ENCODE measurements around the gene TLK1. TPM values are rescaled to one million over a fixed set of nuclear protein-coding genes. Genes with fewer than 3 reads are reported as not detected.

The TLK1 gene
- total and polyA plus RNA-seq, 4 experiments from 2014 or later = 19.2 to 152 (median 95.9) TPM

DNA sequence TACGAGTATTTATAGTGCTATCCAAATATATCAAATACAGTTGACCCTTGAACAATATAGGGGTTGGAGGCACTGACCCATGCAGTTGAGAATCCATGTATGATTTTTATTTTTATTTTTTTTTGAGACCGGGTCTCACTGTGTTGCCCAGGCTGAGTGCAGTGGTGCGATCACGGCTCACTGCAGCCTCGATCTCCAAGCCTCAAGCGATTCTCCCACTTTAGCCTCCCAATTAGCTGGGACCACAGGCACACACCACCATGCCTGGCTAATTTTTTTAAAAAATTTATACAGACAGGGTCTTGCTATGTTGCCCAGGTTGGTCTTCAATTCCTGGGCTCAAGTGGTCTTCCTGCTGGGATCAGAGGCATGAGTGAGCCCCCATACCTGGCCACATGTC lies 161.0 kb downstream of the TLK1 start:
- H3K4me3 ChIP-seq (ENCODE audit: low read length in 2 of 2) = no peak overlapping the region
- peaks cover 0 to 1% (median 0%) of the 10 kb centered on the region in 8 donors for H3K9me3 Mint-ChIP-seq
- no peaks in the 10 kb centered on the region for H3K4me1 ChIP-seq (ENCODE audit: insufficient read depth, low read length)
- H3K27me3 Mint-ChIP-seq = no peaks in the 10 kb centered on the region
- H3K36me3 Mint-ChIP-seq = peaks cover 45 to 63% of the 10 kb centered on the region in 2 donors
- ChIA-PET CTCF (ENCODE audit: partially characterized antibody) (no interaction called here), POLR2A (ENCODE audit: partially characterized antibody) (no interaction called here)
- H3K36me3 ChIP-seq (ENCODE audit: insufficient read depth, low read length) = peaks cover 19% of the 10 kb centered on the region
- DNase-seq = no peak
- intact Hi-C loops (cut with micrococcal nuclease) = no loop called here
- no peaks in the 10 kb centered on the region for H3K9me3 ChIP-seq (ENCODE audit: control insufficient read depth in 1 of 2, low read length in 2 of 2)
- no peak overlapping the region for H3K4me3 Mint-ChIP-seq
- no peak overlapping the region for H3K27ac ChIP-seq (ENCODE audit: low read depth, low read length)
- no peaks in the 10 kb centered on the region for H3K27me3 ChIP-seq (ENCODE audit: insufficient read depth, low read length)
- H3K4me1 Mint-ChIP-seq = peaks cover 0 to 6% (median 1%) of the 10 kb centered on the region in 4 donors
- H3K27ac Mint-ChIP-seq = no peak overlapping the region

DNA sequence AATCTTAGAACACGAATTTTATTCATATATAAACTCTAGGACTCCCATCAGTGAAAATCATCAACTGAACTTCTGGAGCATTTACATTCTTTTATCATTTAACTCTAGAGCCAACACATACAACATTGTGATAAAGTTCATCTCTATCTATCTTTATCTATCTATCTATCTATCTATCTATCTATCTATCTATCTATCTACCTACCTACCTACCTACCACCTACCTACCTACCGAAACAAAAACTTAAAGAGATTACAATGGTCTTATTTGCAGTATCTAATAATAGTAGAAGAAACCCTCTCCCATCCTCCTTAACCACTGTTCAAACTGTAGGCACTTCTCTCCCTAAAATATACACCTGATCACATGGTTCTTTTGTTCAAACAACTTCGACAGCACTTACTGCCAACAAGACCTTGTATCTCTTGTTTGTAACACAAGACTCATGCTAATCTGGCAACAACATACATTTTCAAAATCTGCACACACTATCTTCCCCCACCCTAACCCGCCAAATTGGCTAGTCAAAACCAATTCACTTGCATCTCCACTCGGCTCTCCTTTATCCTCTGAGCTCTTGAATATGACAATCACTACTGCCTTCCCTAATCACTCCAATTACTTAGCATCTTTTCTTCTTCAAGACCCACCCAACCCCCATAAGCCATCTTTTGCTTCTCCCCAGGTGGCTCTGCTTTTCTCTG lies 162.6 kb downstream of the TLK1 start:
- CTCF ChIA-PET (ENCODE audit: partially characterized antibody) = no interaction called here
- intact Hi-C loops (cut with micrococcal nuclease) = no loop called here
- no peaks in the 10 kb centered on the region for H3K4me1 ChIP-seq (ENCODE audit: insufficient read depth, low read length)

DNA sequence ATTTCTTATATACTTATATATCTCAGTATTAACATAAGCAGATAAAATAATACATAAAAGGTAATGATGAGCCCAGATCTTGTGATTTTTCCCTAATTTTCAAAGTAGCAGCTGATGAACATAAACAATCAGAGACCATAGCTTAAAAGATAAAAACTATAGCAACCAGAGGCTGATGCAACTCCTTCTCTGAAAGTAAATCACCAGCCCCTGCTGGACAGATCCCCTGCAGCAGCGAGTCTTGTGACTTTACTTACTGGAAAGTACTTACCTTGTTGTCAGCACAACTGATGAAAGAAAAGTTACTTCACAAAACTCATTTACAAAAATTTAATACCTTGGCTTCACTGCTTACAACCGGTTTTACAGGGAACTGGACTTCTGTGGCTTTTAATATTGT lies 164.4 kb downstream of the TLK1 start:
- ChIA-PET POLR2A (ENCODE audit: partially characterized antibody) (no interaction called here), CTCF (ENCODE audit: partially characterized antibody) (no interaction called here)
- H3K4me1 ChIP-seq (ENCODE audit: insufficient read depth, low read length) = no peaks in the 10 kb centered on the region
- no peaks in the 10 kb centered on the region for H3K9me3 ChIP-seq (ENCODE audit: control insufficient read depth in 1 of 2, low read length in 2 of 2)
- no peaks in the 10 kb centered on the region for H3K27me3 Mint-ChIP-seq
- peaks cover 56 to 74% of the 10 kb centered on the region in 2 donors for H3K36me3 Mint-ChIP-seq
- H3K27ac Mint-ChIP-seq = no peak overlapping the region
- H3K27me3 ChIP-seq (ENCODE audit: insufficient read depth, low read length) = no peaks in the 10 kb centered on the region
- H3K9me3 Mint-ChIP-seq = peaks cover 0 to 1% (median 0%) of the 10 kb centered on the region in 8 donors
- no peak overlapping the region for H3K4me3 ChIP-seq (ENCODE audit: low read length in 2 of 2)
- no peak overlapping the region for H3K27ac ChIP-seq (ENCODE audit: low read depth, low read length)
- H3K4me3 Mint-ChIP-seq = no peak overlapping the region
- DNase-seq = no peak
- H3K4me1 Mint-ChIP-seq = peaks cover 0 to 6% (median 2%) of the 10 kb centered on the region in 4 donors
- intact Hi-C loops (cut with micrococcal nuclease) = no loop called here
- peaks cover 30% of the 10 kb centered on the region for H3K36me3 ChIP-seq (ENCODE audit: insufficient read depth, low read length)

More for the DNA sequence above, 162.6 kb downstream of the TLK1 start:
- Mint-ChIP-seq H3K27me3 (no peaks in the 10 kb centered on the region), H3K4me3 (no peak overlapping the region), H3K4me1 (peaks cover 0 to 6% (median 0%) of the 10 kb centered on the region in 4 donors), H3K36me3 (peaks cover 50 to 64% of the 10 kb centered on the region in 2 donors), H3K9me3 (peaks cover 0 to 1% (median 0%) of the 10 kb centered on the region in 8 donors), H3K27ac (peak overlapping the region in 4 of 7 donors; percentile 3 to 79 (median 36))
- H3K9me3 ChIP-seq (ENCODE audit: control insufficient read depth in 1 of 2, low read length in 2 of 2) = no peaks in the 10 kb centered on the region
- no peaks in the 10 kb centered on the region for H3K27me3 ChIP-seq (ENCODE audit: insufficient read depth, low read length)
- peaks cover 25% of the 10 kb centered on the region for H3K36me3 ChIP-seq (ENCODE audit: insufficient read depth, low read length)
- no peak overlapping the region for H3K27ac ChIP-seq (ENCODE audit: low read depth, low read length)
- no peak for DNase-seq
- H3K4me3 ChIP-seq (ENCODE audit: low read length in 2 of 2) = no peak overlapping the region
- POLR2A ChIA-PET (ENCODE audit: partially characterized antibody) = no interaction called here

DNA sequence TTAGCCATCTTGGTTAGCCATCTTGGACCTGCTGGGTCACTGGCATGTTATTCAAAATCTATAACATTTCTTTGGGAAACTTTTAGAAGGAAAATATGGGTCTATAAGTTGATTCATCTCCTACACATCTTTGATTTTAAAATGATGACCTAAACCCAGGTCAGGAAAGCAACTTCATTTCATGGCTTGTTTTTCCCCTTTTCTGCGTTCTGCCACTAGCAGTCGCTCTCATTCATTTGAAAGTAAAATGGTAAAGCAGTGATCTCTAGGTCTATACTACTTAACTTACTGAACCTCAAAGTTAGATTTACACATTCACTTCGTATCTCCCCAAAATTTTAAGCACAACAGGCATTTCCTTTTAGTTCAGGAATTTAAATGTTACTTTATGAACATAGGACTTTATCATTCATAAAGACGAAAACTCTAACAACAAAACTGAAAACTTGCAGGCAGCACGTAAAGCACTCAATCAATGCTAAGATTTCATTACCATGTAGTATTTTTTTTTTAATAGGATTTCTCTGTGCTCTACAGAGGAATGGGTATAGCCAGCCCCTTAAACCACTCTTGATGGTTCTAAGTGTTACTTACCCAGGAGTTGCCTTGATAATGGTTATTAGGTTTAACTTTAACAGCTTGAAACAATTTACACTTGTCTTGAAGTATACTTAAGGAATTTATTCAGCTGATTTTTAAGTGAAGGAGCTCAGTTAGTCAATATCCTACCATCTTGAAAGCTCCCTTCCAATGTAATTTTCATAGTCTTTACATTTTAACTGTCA lies 169.1 kb downstream of the TLK1 start:
- intact Hi-C loops (cut with micrococcal nuclease) = loop anchor here (5.0 kb wide), 2 partner anchors 46 to 96 kb away; no protein-coding TSS in a partner anchor
- no peak for DNase-seq
- H3K27ac Mint-ChIP-seq = peak overlapping the region in 1 of 7 donors; percentile 30
- H3K4me3 Mint-ChIP-seq = no peak overlapping the region
- H3K36me3 Mint-ChIP-seq = peaks cover 33 to 53% of the 10 kb centered on the region in 2 donors
- H3K9me3 ChIP-seq (ENCODE audit: control insufficient read depth in 1 of 2, low read length in 2 of 2) = no peaks in the 10 kb centered on the region
- H3K4me1 Mint-ChIP-seq = peaks cover 0 to 4% (median 2%) of the 10 kb centered on the region in 4 donors
- ChIA-PET POLR2A (ENCODE audit: partially characterized antibody) (no interaction called here), CTCF (ENCODE audit: partially characterized antibody) (interaction anchor here (1.0 to 1.4 kb wide), 2 partner anchors 19 to 425 kb away, joined by 3 to 4 read pairs; no protein-coding TSS in a partner anchor)
- no peak overlapping the region for H3K4me3 ChIP-seq (ENCODE audit: low read length in 2 of 2)
- no peaks in the 10 kb centered on the region for H3K27me3 Mint-ChIP-seq
- H3K9me3 Mint-ChIP-seq = no peaks in the 10 kb centered on the region
- H3K27me3 ChIP-seq (ENCODE audit: insufficient read depth, low read length) = no peaks in the 10 kb centered on the region
- peaks cover 21% of the 10 kb centered on the region for H3K36me3 ChIP-seq (ENCODE audit: insufficient read depth, low read length)
- H3K27ac ChIP-seq (ENCODE audit: low read depth, low read length) = no peak overlapping the region
- no peaks in the 10 kb centered on the region for H3K4me1 ChIP-seq (ENCODE audit: insufficient read depth, low read length)

DNA sequence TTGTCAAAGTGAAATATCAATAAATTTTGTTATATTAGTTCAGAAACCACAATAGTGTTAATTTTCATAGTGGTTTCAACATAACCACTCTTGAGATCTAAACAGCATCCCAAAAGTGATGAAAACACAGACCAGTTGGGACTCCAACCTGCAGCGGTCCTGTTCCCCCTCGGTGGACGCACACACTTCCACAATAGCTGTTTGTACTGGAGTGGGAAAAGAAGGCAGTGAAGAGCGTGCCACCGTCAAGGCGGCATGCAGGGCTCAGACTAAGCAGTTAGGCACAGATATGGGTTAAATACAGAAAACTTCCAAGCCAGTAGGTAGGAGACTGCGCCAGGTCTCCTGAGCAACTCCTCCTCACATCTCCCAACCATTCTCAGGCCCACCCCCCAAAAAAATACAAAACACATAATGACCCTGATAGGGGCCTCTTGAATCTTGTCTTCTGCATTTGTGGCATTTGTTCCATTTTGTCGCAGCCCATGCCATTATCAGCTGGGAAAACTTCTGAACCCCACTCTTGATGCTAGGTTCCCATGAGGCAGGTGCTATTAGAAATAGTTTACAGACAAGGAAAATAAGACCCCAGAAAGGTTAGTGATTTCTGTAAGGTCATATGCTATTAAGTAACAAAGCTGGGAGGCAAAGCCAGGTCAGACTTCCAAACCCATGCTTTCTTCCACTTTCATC lies 174.0 kb downstream of the TLK1 start:
- ChIA-PET POLR2A (ENCODE audit: partially characterized antibody) (no interaction called here), CTCF (ENCODE audit: partially characterized antibody) (interaction anchor here (0.6 to 0.7 kb wide), 2 partner anchors 33 to 172 kb away, joined by 3 read pairs; no protein-coding TSS in a partner anchor)
- no peaks in the 10 kb centered on the region for H3K9me3 ChIP-seq (ENCODE audit: control insufficient read depth in 1 of 2, low read length in 2 of 2)
- no peak overlapping the region for H3K27ac ChIP-seq (ENCODE audit: low read depth, low read length)
- intact Hi-C loops (cut with micrococcal nuclease) = no loop called here
- H3K36me3 ChIP-seq (ENCODE audit: insufficient read depth, low read length) = no peaks in the 10 kb centered on the region
- Mint-ChIP-seq H3K9me3 (no peaks in the 10 kb centered on the region), H3K4me3 (no peak overlapping the region), H3K27me3 (no peaks in the 10 kb centered on the region), H3K27ac (peak overlapping the region in 2 of 7 donors; percentile 17 to 70), H3K36me3 (peaks cover 11 to 16% of the 10 kb centered on the region in 2 donors), H3K4me1 (peaks cover 0 to 9% (median 4%) of the 10 kb centered on the region in 4 donors)
- H3K4me3 ChIP-seq (ENCODE audit: low read length in 2 of 2) = no peak overlapping the region
- no peak for DNase-seq
- H3K27me3 ChIP-seq (ENCODE audit: insufficient read depth, low read length) = no peaks in the 10 kb centered on the region
- H3K4me1 ChIP-seq (ENCODE audit: insufficient read depth, low read length) = no peaks in the 10 kb centered on the region

DNA sequence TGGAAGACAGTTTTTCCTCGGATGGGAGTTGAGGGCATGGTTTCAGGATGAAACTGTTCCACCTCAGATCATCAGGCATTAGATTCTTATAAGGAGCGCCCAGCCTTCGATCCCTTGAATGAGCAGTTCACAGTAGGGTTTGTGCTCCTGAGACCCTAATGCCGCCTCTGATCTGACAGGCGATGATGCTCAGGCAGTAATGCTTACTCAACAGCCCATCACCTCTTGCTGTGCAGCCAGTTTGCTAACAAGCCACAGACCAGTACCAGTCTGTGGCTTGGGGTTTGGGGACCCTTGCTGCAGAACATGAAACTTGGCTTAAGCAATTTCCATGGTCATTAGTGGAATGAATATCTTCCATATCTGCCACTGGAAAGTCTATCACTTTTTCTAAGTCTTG lies 175.3 kb downstream of the TLK1 start:
- no peak overlapping the region for H3K4me3 ChIP-seq (ENCODE audit: low read length in 2 of 2)
- no peak overlapping the region for H3K27ac Mint-ChIP-seq
- ChIA-PET CTCF (ENCODE audit: partially characterized antibody) (interaction anchor here (1.3 to 2.0 kb wide), 3 partner anchors 11 to 101 kb away, joined by 4 to 8 read pairs (median 4); partner anchors contain the start of gene GORASP2), POLR2A (ENCODE audit: partially characterized antibody) (no interaction called here)
- H3K27me3 Mint-ChIP-seq = no peaks in the 10 kb centered on the region
- no peak overlapping the region for H3K27ac ChIP-seq (ENCODE audit: low read depth, low read length)
- H3K9me3 Mint-ChIP-seq = peaks cover 0 to 1% (median 0%) of the 10 kb centered on the region in 8 donors
- no peak overlapping the region for H3K4me3 Mint-ChIP-seq
- no peaks in the 10 kb centered on the region for H3K27me3 ChIP-seq (ENCODE audit: insufficient read depth, low read length)
- DNase-seq = no peak
- no peaks in the 10 kb centered on the region for H3K4me1 ChIP-seq (ENCODE audit: insufficient read depth, low read length)
- H3K36me3 Mint-ChIP-seq = peaks cover 3 to 6% of the 10 kb centered on the region in 2 donors
- no peaks in the 10 kb centered on the region for H3K36me3 ChIP-seq (ENCODE audit: insufficient read depth, low read length)
- H3K4me1 Mint-ChIP-seq = peaks cover 0 to 6% (median 2%) of the 10 kb centered on the region in 4 donors
- intact Hi-C loops (cut with micrococcal nuclease) = no loop called here
- H3K9me3 ChIP-seq (ENCODE audit: control insufficient read depth in 1 of 2, low read length in 2 of 2) = no peaks in the 10 kb centered on the region

Measured in CD4-positive, alpha-beta memory T cell (primary cell).